Natural killer cell (primary cell): Measurements from ENCODE around the gene SNN. TPM values are rescaled to one million over a fixed set of nuclear protein-coding genes. Genes with fewer than 3 reads are reported as not detected.

Experiments used
- ATAC-seq, 3 donors: fragments of 150-1000 bp in 2 of 3; fragments of 200-7000 bp in 1 of 3; cut with Tn5 transposase; 1 replicate in 1 of 3; 2 replicates in 2 of 3; pipeline ENCODE4 v1.10.0; 2021; ENCODE audit warnings: mild to moderate bottlenecking in 2 of 3, moderate library complexity in 2 of 3
- DNase-seq, 2 donors: peaks; one replicate each; pipeline versions ENCODE4 v3.0.0 to v3.0.0-alpha.2; 2013 to 2021; ENCODE audit warnings: mixed read lengths in 1 of 2
- H3K27ac ChIP-seq: one replicate; pipeline ENCODE4 v1.5.1; 2013; ENCODE audit warnings: mild to moderate bottlenecking, low read length
- H3K27me3 ChIP-seq: one replicate; pipeline ENCODE4 v1.6.1; 2013; ENCODE audit warnings: low read length; ENCODE audit not compliant: control insufficient read depth, insufficient read depth
- H3K36me3 ChIP-seq: one replicate; pipeline ENCODE4 v1.6.1; 2013; ENCODE audit warnings: low read length; ENCODE audit not compliant: control insufficient read depth, insufficient read depth
- H3K4me1 ChIP-seq: one replicate; pipeline ENCODE4 v1.6.1; 2013; ENCODE audit warnings: low read length; ENCODE audit not compliant: control insufficient read depth, insufficient read depth
- H3K4me3 ChIP-seq: one replicate; pipeline ENCODE4 v1.5.1; 2013; ENCODE audit warnings: low read length
- H3K9me3 ChIP-seq: one replicate; pipeline ENCODE4 v1.6.1; 2013; ENCODE audit warnings: low read length; ENCODE audit not compliant: control insufficient read depth, insufficient read depth
- H3K27ac Mint-ChIP-seq, 2 donors: one replicate each; pipeline ENCODE4 v1.8.0; 2022; ENCODE audit warnings: mild to moderate bottlenecking in 2 of 2, mixed read lengths in 2 of 2, moderate library complexity in 1 of 2
- H3K27me3 Mint-ChIP-seq, 2 donors: one replicate each; pipeline ENCODE4 v1.8.0; 2022; ENCODE audit warnings: low read depth in 2 of 2, mixed read lengths in 2 of 2
- H3K36me3 Mint-ChIP-seq: one replicate; pipeline ENCODE4 v1.8.0; 2022; ENCODE audit warnings: mixed read lengths
- H3K4me1 Mint-ChIP-seq, 2 donors: one replicate each; pipeline ENCODE4 v1.8.0; 2022; ENCODE audit warnings: mixed read lengths in 2 of 2
- H3K4me3 Mint-ChIP-seq: one replicate; pipeline ENCODE4 v1.8.0; 2022; ENCODE audit warnings: mild to moderate bottlenecking, moderate library complexity, mixed read lengths
- H3K9me3 Mint-ChIP-seq, 2 donors: one replicate each; pipeline ENCODE4 v1.8.0; 2022; ENCODE audit warnings: mixed read lengths in 2 of 2
- WGBS: methylation state at CpG from one replicate; pipeline ENCODE4 v1.1.7; 2013; ENCODE audit warnings: missing lambda C conversion rate; ENCODE audit not compliant: insufficient coverage; 5-methylcytosine and 5-hydroxymethylcytosine counted together
- intact Hi-C: fragments of 100-400 bp; cut with micrococcal nuclease; formaldehyde crosslinking; loops from one replicate; pipeline ENCODE4 v1.14.2; 2022
- total RNA-seq, 4 donors: library from RNA; stranded (reverse); fragments of 120-200 nt in 1 of 4; gene quantifications; one replicate each; pipeline versions ENCODE4 v1.2.3 to v1.2.4, GENCODE V29; 2013 to 2022
- TF ChIP-seq, protein P1 (sequence below): fragments of 200-600 bp; IDR thresholded peaks from one replicate; pipeline ENCODE4 v1.8.0; 2022; ENCODE audit warnings: antibody characterized with exemption

SNN gene
- total RNA-seq, 3 donors from 2014 or later (not counting 1 experiment from before 2014, with no cell fraction given), result 5.3 to 20.0 (median 12.5) TPM

- H3K4me1 ChIP-seq, result no peaks in the 10 kb centered on the region
- WGBS, result 100% methylated on average over 3 of the region's 4 CpGs
- peaks cover 26% of the 10 kb centered on the region for H3K36me3 ChIP-seq
- no peak for DNase-seq
- H3K4me3 Mint-ChIP-seq, result no peak overlapping the region
- H3K9me3 ChIP-seq, result no peaks in the 10 kb centered on the region
- TF ChIP-seq, protein P1, sequence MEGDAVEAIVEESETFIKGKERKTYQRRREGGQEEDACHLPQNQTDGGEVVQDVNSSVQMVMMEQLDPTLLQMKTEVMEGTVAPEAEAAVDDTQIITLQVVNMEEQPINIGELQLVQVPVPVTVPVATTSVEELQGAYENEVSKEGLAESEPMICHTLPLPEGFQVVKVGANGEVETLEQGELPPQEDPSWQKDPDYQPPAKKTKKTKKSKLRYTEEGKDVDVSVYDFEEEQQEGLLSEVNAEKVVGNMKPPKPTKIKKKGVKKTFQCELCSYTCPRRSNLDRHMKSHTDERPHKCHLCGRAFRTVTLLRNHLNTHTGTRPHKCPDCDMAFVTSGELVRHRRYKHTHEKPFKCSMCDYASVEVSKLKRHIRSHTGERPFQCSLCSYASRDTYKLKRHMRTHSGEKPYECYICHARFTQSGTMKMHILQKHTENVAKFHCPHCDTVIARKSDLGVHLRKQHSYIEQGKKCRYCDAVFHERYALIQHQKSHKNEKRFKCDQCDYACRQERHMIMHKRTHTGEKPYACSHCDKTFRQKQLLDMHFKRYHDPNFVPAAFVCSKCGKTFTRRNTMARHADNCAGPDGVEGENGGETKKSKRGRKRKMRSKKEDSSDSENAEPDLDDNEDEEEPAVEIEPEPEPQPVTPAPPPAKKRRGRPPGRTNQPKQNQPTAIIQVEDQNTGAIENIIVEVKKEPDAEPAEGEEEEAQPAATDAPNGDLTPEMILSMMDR, result no peak
- H3K27me3 Mint-ChIP-seq, result no peaks in the 10 kb centered on the region
- H3K4me3 ChIP-seq, result no peak overlapping the region
- H3K27ac ChIP-seq, result no peak overlapping the region
- no peaks in the 10 kb centered on the region for H3K27me3 ChIP-seq
- intact Hi-C loops, result no loop called here
- H3K36me3 Mint-ChIP-seq, result no peaks in the 10 kb centered on the region
- no peaks in the 10 kb centered on the region for H3K9me3 Mint-ChIP-seq
- ATAC-seq, result no peak
- peaks cover 3 to 4% of the 10 kb centered on the region in 2 donors for H3K4me1 Mint-ChIP-seq
- no peak overlapping the region for H3K27ac Mint-ChIP-seq
Measured at GRCh38 chr16:11707679-11708197, 39.5 kb downstream of the SNN start.

DNA sequence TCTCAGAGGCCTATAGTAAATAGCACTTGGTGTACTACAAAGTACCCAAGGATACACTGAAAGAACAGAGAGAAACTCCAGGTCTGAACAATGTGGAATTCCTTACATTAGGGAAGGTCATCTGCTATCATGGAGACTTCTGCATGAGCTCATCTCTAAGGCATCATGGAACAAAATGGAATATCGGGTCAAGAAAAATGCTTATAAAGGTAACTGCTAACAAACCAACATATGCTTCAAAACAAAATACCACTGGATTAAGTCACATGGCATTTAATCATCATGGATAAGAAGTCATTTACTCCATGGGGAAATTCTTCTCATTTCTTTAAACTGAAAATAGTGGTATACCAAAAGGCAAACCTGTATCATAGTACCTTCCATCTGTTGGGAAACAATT, 40.2 kb downstream of the SNN start:
- DNase-seq (no peak), ATAC-seq (no peak)
- Mint-ChIP-seq H3K4me1 (peaks cover 3 to 4% of the 10 kb centered on the region in 2 donors), H3K4me3 (no peak overlapping the region), H3K9me3 (no peaks in the 10 kb centered on the region), H3K27ac (no peak overlapping the region), H3K27me3 (no peaks in the 10 kb centered on the region), H3K36me3 (no peaks in the 10 kb centered on the region)
- Histone ChIP-seq H3K27me3 (no peaks in the 10 kb centered on the region), H3K36me3 (peaks cover 24% of the 10 kb centered on the region), H3K4me1 (no peaks in the 10 kb centered on the region), H3K27ac (no peak overlapping the region), H3K9me3 (no peaks in the 10 kb centered on the region), H3K4me3 (no peak overlapping the region)
- TF ChIP-seq, protein P1, result no peak
- WGBS, result 100% methylated on average over 1 of the region's 1 CpG
- intact Hi-C loops, result no loop called here

GRCh38 chr16:11711662-11712061, 43.4 kb downstream of the SNN start:
- peaks cover under 1 to 3% of the 10 kb centered on the region in 2 donors for H3K4me1 Mint-ChIP-seq
- Histone ChIP-seq H3K36me3 (peaks cover 28% of the 10 kb centered on the region), H3K27me3 (no peaks in the 10 kb centered on the region), H3K4me3 (no peak overlapping the region), H3K27ac (no peak overlapping the region), H3K9me3 (no peaks in the 10 kb centered on the region), H3K4me1 (peaks cover 3% of the 10 kb centered on the region)
- H3K27ac Mint-ChIP-seq, result no peak overlapping the region
- H3K4me3 Mint-ChIP-seq, result no peak overlapping the region
- intact Hi-C loops, result no loop called here
- TF ChIP-seq, protein P1, result no peak
- peaks cover 3% of the 10 kb centered on the region for H3K36me3 Mint-ChIP-seq
- 98% methylated on average over 4 of the region's 4 CpGs for WGBS
- no peaks in the 10 kb centered on the region for H3K27me3 Mint-ChIP-seq
- no peak for ATAC-seq
- DNase-seq, result no peak
- H3K9me3 Mint-ChIP-seq, result no peaks in the 10 kb centered on the region

- Histone ChIP-seq H3K4me3 (no peak overlapping the region), H3K27ac (no peak overlapping the region), H3K4me1 (peaks cover 3% of the 10 kb centered on the region), H3K36me3 (peaks cover 29% of the 10 kb centered on the region), H3K27me3 (no peaks in the 10 kb centered on the region), H3K9me3 (no peaks in the 10 kb centered on the region)
- TF ChIP-seq, protein P1, result no peak
- DNase-seq (no peak), ATAC-seq (no peak)
- peaks cover 7% of the 10 kb centered on the region for H3K36me3 Mint-ChIP-seq
- H3K27me3 Mint-ChIP-seq, result no peaks in the 10 kb centered on the region
- H3K27ac Mint-ChIP-seq, result no peak overlapping the region
- H3K4me3 Mint-ChIP-seq, result no peak overlapping the region
- 100% methylated on average over 3 of the region's 3 CpGs for WGBS
- H3K4me1 Mint-ChIP-seq, result peaks cover 0 to 5% of the 10 kb centered on the region in 2 donors
- intact Hi-C loops, result no loop called here
- H3K9me3 Mint-ChIP-seq, result no peaks in the 10 kb centered on the region
Measured at GRCh38 chr16:11712122-11712521, 43.9 kb downstream of the SNN start.
